ENCODE data around the gene TOMM34.

DNA sequence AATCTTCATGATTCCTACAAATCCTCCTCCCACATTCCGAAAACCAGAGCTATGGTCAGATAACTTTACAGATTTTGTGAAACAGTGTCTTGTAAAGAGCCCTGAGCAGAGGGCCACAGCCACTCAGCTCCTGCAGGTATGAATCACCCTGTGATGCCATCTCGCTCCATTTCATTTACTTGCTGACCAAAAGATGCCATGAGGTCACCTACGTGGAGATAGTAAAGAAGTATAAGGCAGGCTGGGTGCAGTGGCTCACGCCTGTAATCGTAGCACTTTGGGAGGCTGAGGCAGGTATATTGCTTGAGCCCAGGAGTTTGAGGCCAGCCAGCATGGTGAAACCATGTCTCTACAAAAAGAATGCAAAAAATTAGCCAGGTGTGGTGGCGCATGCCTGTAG lies 37.0 kb upstream of the TOMM34 start:
- TF ChIP-seq, protein P1, sequence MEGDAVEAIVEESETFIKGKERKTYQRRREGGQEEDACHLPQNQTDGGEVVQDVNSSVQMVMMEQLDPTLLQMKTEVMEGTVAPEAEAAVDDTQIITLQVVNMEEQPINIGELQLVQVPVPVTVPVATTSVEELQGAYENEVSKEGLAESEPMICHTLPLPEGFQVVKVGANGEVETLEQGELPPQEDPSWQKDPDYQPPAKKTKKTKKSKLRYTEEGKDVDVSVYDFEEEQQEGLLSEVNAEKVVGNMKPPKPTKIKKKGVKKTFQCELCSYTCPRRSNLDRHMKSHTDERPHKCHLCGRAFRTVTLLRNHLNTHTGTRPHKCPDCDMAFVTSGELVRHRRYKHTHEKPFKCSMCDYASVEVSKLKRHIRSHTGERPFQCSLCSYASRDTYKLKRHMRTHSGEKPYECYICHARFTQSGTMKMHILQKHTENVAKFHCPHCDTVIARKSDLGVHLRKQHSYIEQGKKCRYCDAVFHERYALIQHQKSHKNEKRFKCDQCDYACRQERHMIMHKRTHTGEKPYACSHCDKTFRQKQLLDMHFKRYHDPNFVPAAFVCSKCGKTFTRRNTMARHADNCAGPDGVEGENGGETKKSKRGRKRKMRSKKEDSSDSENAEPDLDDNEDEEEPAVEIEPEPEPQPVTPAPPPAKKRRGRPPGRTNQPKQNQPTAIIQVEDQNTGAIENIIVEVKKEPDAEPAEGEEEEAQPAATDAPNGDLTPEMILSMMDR (IDR thresholded peaks at IDR 0.05), result no peak
- TF ChIP-seq POLR2A (IDR thresholded peaks at IDR 0.05), result no peak
